GM12878 (cell line): ENCODE results near the gene PLB1. TPM values are rescaled to one million over a fixed set of nuclear protein-coding genes. Genes with fewer than 3 reads are reported as not detected.

Source experiments
- ATAC-seq: fragments of 200-7000 bp; cut with Tn5 transposase; 3 replicates; pipeline ENCODE4 v1.9.1; 2020; ENCODE audit warnings: mild to moderate bottlenecking, moderate library complexity
- BruUV-seq: library from RNA; stranded (reverse); fragments of 400-500 nt; replicated peaks from 2 replicates; lab custom pipeline; 2021; lab: Mats Ljungman, UMichigan
- CTCF ChIA-PET: fragments of 300-600 bp; sonication (Branson Sonifier 250); formaldehyde crosslinking; extraction: SDS; loops from one replicate; lab custom pipeline; 2021; ENCODE audit warnings: inconsistent platforms; lab: Yijun Ruan, JAX
- POLR2A ChIA-PET: fragments of 350-600 bp; formaldehyde crosslinking; extraction: SDS; loops from one replicate; lab custom pipeline; 2021; ENCODE audit warnings: inconsistent platforms; lab: Charles Lee
- RAD21 ChIA-PET: fragments of 300-600 bp; sonication (Branson Sonifier 250); formaldehyde crosslinking; loops from one replicate; lab custom pipeline; 2023; ENCODE audit warnings: antibody characterized with exemption; ENCODE audit not compliant: unreplicated experiment; lab: Charles Lee
- SMC1A ChIA-PET: fragments of 300-600 bp; sonication (Branson Sonifier 250); formaldehyde crosslinking; loops from one replicate; lab custom pipeline; 2023; ENCODE audit not compliant: unreplicated experiment, uncharacterized antibody; lab: Charles Lee
- DNase-seq: peaks from one replicate; pipeline ENCODE4 v3.0.0-alpha.2; 2011; ENCODE audit warnings: low read depth, low spot score
- FAIRE-seq: peaks from 3 replicates; lab custom pipeline; 2011; peaks lifted over from hg19 to GRCh38; lab: Jason Lieb, UNC
- H2AFZ ChIP-seq: 2 replicates; pipeline ENCODE4 v1.6.0; 2011; ENCODE audit warnings: low read depth, low read length, control low read depth; ENCODE audit not compliant: control insufficient read depth
- H3K27ac ChIP-seq: 2 replicates; pipeline ENCODE4 v1.5.1; 2011; ENCODE audit warnings: control low read depth; ENCODE audit not compliant: control insufficient read depth, insufficient read depth
- H3K27me3 ChIP-seq, 2 experiments: replicated peaks in 1 of 2; 2 replicates each; pipeline versions ENCODE4 v1.6.0 to v1.6.1; 2011; ENCODE audit warnings: low read length in 1 of 2; ENCODE audit not compliant: control insufficient read depth in 2 of 2, insufficient read depth in 2 of 2
- H3K36me3 ChIP-seq, 2 experiments: 2 replicates each; pipeline ENCODE4 v1.5.1; 2011; ENCODE audit warnings: low read length in 1 of 2; ENCODE audit not compliant: control insufficient read depth in 2 of 2, insufficient read depth in 2 of 2
- H3K4me1 ChIP-seq: 2 replicates; pipeline ENCODE4 v1.6.1; 2011; ENCODE audit warnings: mild to moderate bottlenecking, low read length, moderate library complexity, mixed read lengths; ENCODE audit not compliant: control insufficient read depth, insufficient read depth
- H3K4me2 ChIP-seq: 2 replicates; pipeline ENCODE4 v1.6.0; 2011; ENCODE audit warnings: control low read depth; ENCODE audit not compliant: control insufficient read depth, insufficient read depth
- H3K4me3 ChIP-seq: fragments of 200-600 bp; sonication (generic); 2 replicates; pipeline ENCODE4 v1.5.1; 2016
- H3K79me2 ChIP-seq: 2 replicates; pipeline ENCODE4 v1.6.0; 2011; ENCODE audit warnings: low read length; ENCODE audit not compliant: control insufficient read depth, insufficient read depth
- H3K9ac ChIP-seq: 2 replicates; pipeline ENCODE4 v1.8.0; 2011; ENCODE audit warnings: low read length, control low read depth, mixed read lengths; ENCODE audit not compliant: control insufficient read depth, insufficient read depth
- H3K9me3 ChIP-seq: replicated peaks from 3 replicates; pipeline ENCODE4 v1.5.1; 2011; ENCODE audit warnings: mild to moderate bottlenecking, low read length; ENCODE audit not compliant: control insufficient read depth, insufficient read depth
- H4K20me1 ChIP-seq: 2 replicates; pipeline ENCODE4 v1.6.0; 2011; ENCODE audit not compliant: control insufficient read depth, insufficient read depth
- ASH2L ChIP-seq: fragments of 300-600, 200-600 bp; sonication (generic); IDR thresholded peaks from 2 replicates; pipeline ENCODE4 v1.6.1; 2017; ENCODE audit warnings: low read depth, mild to moderate bottlenecking, borderline replicate concordance
- BACH1 ChIP-seq: fragments of 450-650 bp; IDR thresholded peaks from 2 replicates; pipeline ENCODE4 v1.6.1; 2017; ENCODE audit warnings: mild to moderate bottlenecking, borderline replicate concordance
- EZH2 ChIP-seq: IDR thresholded peaks from 2 replicates; pipeline ENCODE4 v1.6.1; 2012; ENCODE audit warnings: low read depth, mild to moderate bottlenecking, control low read depth, inconsistent platforms, low read length, borderline replicate concordance; ENCODE audit not compliant: control insufficient read depth
- MAX ChIP-seq: IDR thresholded peaks from 2 replicates; pipeline ENCODE4 v1.6.1; 2012; ENCODE audit warnings: low read depth, low read length, improper control_type of control experiment
- MTA2 ChIP-seq: fragments of 450-650 bp; IDR thresholded peaks from 2 replicates; pipeline ENCODE4 v1.6.1; 2016; ENCODE audit warnings: low read depth, mild to moderate bottlenecking, moderate library complexity
- PAX8 ChIP-seq: fragments of 450-650 bp; IDR thresholded peaks from 2 replicates; pipeline ENCODE4 v1.6.1; 2017; ENCODE audit warnings: mild to moderate bottlenecking, moderate library complexity
- RBBP5 ChIP-seq: fragments of 200-600 bp; sonication (generic); conservative IDR thresholded peaks from 2 replicates; pipeline ENCODE4 v1.6.1; 2016
- RELB ChIP-seq: fragments of 450-650 bp; IDR thresholded peaks from 2 replicates; pipeline ENCODE4 v1.6.1; 2017; ENCODE audit warnings: low read depth, mild to moderate bottlenecking, moderate library complexity
- SIN3A ChIP-seq: IDR thresholded peaks from 2 replicates; pipeline ENCODE4 v1.6.1; 2012; ENCODE audit warnings: low read depth, low read length, improper control_type of control experiment
- SMARCA5 ChIP-seq: fragments of 450-650 bp; IDR thresholded peaks from 2 replicates; pipeline ENCODE4 v1.6.1; 2017; ENCODE audit warnings: mild to moderate bottlenecking
- SUZ12 ChIP-seq: fragments of 200-600 bp; sonication (generic); IDR thresholded peaks from one replicate; pipeline ENCODE4 v1.6.1; 2018; ENCODE audit warnings: antibody characterized with exemption, mild to moderate bottlenecking; ENCODE audit not compliant: unreplicated experiment
- TAF1 ChIP-seq: IDR thresholded peaks from 2 replicates; pipeline ENCODE4 v1.6.1; 2011; ENCODE audit warnings: mild to moderate bottlenecking, low read depth, low read length, borderline replicate concordance
- ZBTB33 ChIP-seq: fragments of 450-650 bp; IDR thresholded peaks from 2 replicates; pipeline ENCODE4 v1.6.1; 2017; ENCODE audit warnings: mild to moderate bottlenecking
- ZNF274 ChIP-seq: IDR thresholded peaks from one replicate; pipeline ENCODE4 v1.8.0; 2011; ENCODE audit not compliant: insufficient read length, insufficient read depth
- WGBS: methylation state at CpG from one replicate; pipeline ENCODE4 v1.1.6; 2016; ENCODE audit warnings: low lambda C conversion rate; ENCODE audit not compliant: insufficient replicate concordance, insufficient coverage; ENCODE audit errors: missing lambda C conversion rate; 5-methylcytosine and 5-hydroxymethylcytosine counted together
- in situ Hi-C: fragments of 300-500 bp; cut with MboI; formaldehyde crosslinking; loops from 9 replicates; pipeline ENCODE4 v1.14.3; 2018; ENCODE audit warnings: mixed read lengths
- intact Hi-C: fragments of 100-400 bp; cut with micrococcal nuclease; formaldehyde crosslinking; loops from one replicate; pipeline ENCODE4 v1.14.2; 2022; ENCODE audit not compliant: unreplicated experiment
- polyA plus RNA-seq, 11 experiments: library from polyadenylated mRNA; depleted of rRNA in 4 of 11; unstranded in 6 of 11; stranded (reverse) in 5 of 11; fragments of >200 nt; fragmentation: Nextera tagmentation in 4 of 11; fragmentation: Illumina TruSeq in 1 of 11; extraction: Ambion mirVana in 4 of 11; extraction: Trizol in 1 of 11; gene quantifications; 1 replicate in 1 of 11; 2 replicates in 10 of 11; pipeline versions ENCODE4 v1.2.1 to v1.2.3, GENCODE V29; 2011 to 2016; ENCODE audit warnings: inconsistent platforms in 2 of 11, missing spikeins in 2 of 11, low read depth in 1 of 11
- total RNA-seq, 4 experiments: library from RNA; depleted of rRNA in 3 of 4; stranded (reverse); fragments of >200 nt in 3 of 4; fragmentation: Illumina TruSeq in 1 of 4; extraction: Trizol in 1 of 4; gene quantifications; 2 replicates each; pipeline versions ENCODE4 v1.2.1 to v1.2.3, GENCODE V29; 2013 to 2021
- TF ChIP-seq, protein P1 (sequence below): fragments of 450-650 bp; IDR thresholded peaks from 2 replicates; pipeline ENCODE4 v1.6.1; 2018; ENCODE audit warnings: borderline replicate concordance, mild to moderate bottlenecking; ENCODE audit not compliant: partially characterized antibody
- TF ChIP-seq, protein P2 (sequence below): IDR thresholded peaks from 2 replicates; pipeline ENCODE4 v1.6.1; 2011; ENCODE audit warnings: mild to moderate bottlenecking, low read depth, low read length, moderate library complexity; ENCODE audit not compliant: insufficient replicate concordance

Gene PLB1
- total and polyA plus RNA-seq, 10 of the 15 experiments (the other 5 are each of a cell fraction or from before 2014, with no cell fraction given) = 0.03 to 0.49 (median 0.28) TPM

GRCh38 chr2:28645553-28645952 lies 149.7 kb downstream of the PLB1 start:
- Histone ChIP-seq H3K9ac (no peak overlapping the region), H3K4me3 (no peak overlapping the region), H3K27me3 (no peaks in the 10 kb centered on the region; a peak in 1 of 4 replicates), H3K9me3 (no peaks in the 10 kb centered on the region), H2AFZ (no peak overlapping the region), H4K20me1 (no peaks in the 10 kb centered on the region), H3K4me1 (peaks cover 9% of the 10 kb centered on the region), H3K79me2 (no peaks in the 10 kb centered on the region), H3K4me2 (no peak overlapping the region), H3K36me3 (no peaks in the 10 kb centered on the region), H3K27ac (no peak overlapping the region)
- DNase-seq (no peak), FAIRE-seq (no peak), ATAC-seq (no peak)
- ChIA-PET SMC1A (interaction anchor here (1.2 kb wide), 1 partner anchor 21 kb away, joined by 5 read pairs; no protein-coding TSS in a partner anchor), POLR2A (interaction anchor here (0.7 kb wide), 1 partner anchor 20 kb away, joined by 3 read pairs; no protein-coding TSS in a partner anchor), CTCF (interaction anchor here (1.5 kb wide), 1 partner anchor 51 kb away, joined by 3 read pairs; no protein-coding TSS in a partner anchor), RAD21 (no interaction called here)
- 71% methylated on average over 2 of the region's 2 CpGs for WGBS
- in situ Hi-C loops (no loop called here), intact Hi-C loops (no loop called here)
- BruUV-seq = no TSS peak
- no peak for TF ChIP-seq ZNF274
- no peak for TF ChIP-seq SMARCA5
- TF ChIP-seq SUZ12 = no peak
- no peak for TF ChIP-seq TAF1
- TF ChIP-seq PAX8 = no peak
- TF ChIP-seq, protein P1, sequence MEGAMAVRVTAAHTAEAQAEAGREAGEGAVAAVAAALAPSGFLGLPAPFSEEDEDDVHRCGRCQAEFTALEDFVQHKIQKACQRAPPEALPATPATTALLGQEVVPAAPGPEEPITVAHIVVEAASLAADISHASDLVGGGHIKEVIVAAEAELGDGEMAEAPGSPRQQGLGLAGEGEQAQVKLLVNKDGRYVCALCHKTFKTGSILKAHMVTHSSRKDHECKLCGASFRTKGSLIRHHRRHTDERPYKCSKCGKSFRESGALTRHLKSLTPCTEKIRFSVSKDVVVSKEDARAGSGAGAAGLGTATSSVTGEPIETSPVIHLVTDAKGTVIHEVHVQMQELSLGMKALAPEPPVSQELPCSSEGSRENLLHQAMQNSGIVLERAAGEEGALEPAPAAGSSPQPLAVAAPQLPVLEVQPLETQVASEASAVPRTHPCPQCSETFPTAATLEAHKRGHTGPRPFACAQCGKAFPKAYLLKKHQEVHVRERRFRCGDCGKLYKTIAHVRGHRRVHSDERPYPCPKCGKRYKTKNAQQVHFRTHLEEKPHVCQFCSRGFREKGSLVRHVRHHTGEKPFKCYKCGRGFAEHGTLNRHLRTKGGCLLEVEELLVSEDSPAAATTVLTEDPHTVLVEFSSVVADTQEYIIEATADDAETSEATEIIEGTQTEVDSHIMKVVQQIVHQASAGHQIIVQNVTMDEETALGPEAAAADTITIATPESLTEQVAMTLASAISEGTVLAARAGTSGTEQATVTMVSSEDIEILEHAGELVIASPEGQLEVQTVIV = no peak
- TF ChIP-seq EZH2 = no peak
- no peak for TF ChIP-seq SIN3A
- TF ChIP-seq MAX = no peak
- TF ChIP-seq MTA2 = no peak
- no peak for TF ChIP-seq BACH1
- no peak for TF ChIP-seq RELB
- TF ChIP-seq ZBTB33 = no peak
- TF ChIP-seq, protein P2, sequence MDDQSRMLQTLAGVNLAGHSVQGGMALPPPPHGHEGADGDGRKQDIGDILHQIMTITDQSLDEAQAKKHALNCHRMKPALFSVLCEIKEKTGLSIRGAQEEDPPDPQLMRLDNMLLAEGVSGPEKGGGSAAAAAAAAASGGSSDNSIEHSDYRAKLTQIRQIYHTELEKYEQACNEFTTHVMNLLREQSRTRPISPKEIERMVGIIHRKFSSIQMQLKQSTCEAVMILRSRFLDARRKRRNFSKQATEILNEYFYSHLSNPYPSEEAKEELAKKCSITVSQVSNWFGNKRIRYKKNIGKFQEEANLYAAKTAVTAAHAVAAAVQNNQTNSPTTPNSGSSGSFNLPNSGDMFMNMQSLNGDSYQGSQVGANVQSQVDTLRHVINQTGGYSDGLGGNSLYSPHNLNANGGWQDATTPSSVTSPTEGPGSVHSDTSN = no peak
- TF ChIP-seq ASH2L = no peak
- no peak for TF ChIP-seq RBBP5
